Pancreas (tissue), 10 donors: ENCODE measurements around the gene COL5A1. TPM values are rescaled to one million over a fixed set of nuclear protein-coding genes. Genes with fewer than 3 reads are reported as not detected.

Source experiments
- ATAC-seq, 4 donors: fragments of 200-7000 bp; cut with Tn5 transposase; one replicate each; pipeline versions ENCODE4 v1.8.0 to v1.9.1; 2020; ENCODE audit warnings: mild to moderate bottlenecking in 4 of 4, moderate library complexity in 4 of 4
- DNase-seq, 6 donors: peaks; one replicate each; pipeline ENCODE4 v3.0.0-alpha.2; 2020
- FAIRE-seq: peaks from 2 replicates; lab custom pipeline; 2012; peaks lifted over from hg19 to GRCh38; lab: Jason Lieb, UNC
- H3K27ac ChIP-seq, 4 donors: fragments of 200-600 bp; sonication (generic); 1 replicate in 3 of 4; 2 replicates in 1 of 4; pipeline versions ENCODE4 v1.5.0 to v1.8.0; 2020
- H3K27me3 ChIP-seq, 4 donors: fragments of 200-600 bp; one replicate each; pipeline ENCODE4 v1.8.0; 2021
- H3K36me3 ChIP-seq, 3 donors: fragments of 200-600 bp; sonication (generic) in 1 of 3; one replicate each; pipeline versions ENCODE4 v1.5.0 to v1.8.0; 2020 to 2021
- H3K4me1 ChIP-seq, 3 donors: fragments of 200-600 bp; one replicate each; pipeline ENCODE4 v1.8.0; 2021
- H3K4me3 ChIP-seq, 4 donors: fragments of 200-600 bp; sonication (generic) in 2 of 4; one replicate each; pipeline versions ENCODE4 v1.5.0 to v1.8.0; 2020 to 2021
- H3K9me3 ChIP-seq, 4 donors: fragments of 200-600 bp; one replicate each; pipeline ENCODE4 v1.8.0; 2021
- WGBS, 2 donors: extraction: QIAGEN DNeasy Blood & Tissue Kit; methylation state at CpG; one replicate each; pipeline ENCODE4 v1.1.7; 2013; 5-methylcytosine and 5-hydroxymethylcytosine counted together
- intact Hi-C, 3 donors: fragments of 100-400 bp; cut with DNase I; formaldehyde crosslinking; loops; one replicate each; pipeline versions ENCODE4 v1.11.1 to v1.14.2; 2022
- polyA plus RNA-seq, 2 donors: library from polyadenylated mRNA; stranded (reverse); fragments of 200-250 nt; gene quantifications; one replicate each; pipeline ENCODE4 v1.2.3, GENCODE V29; 2013
- total RNA-seq, 6 donors: library from RNA; stranded (reverse); fragmentation: NEBNext Ultra II Directional in 4 of 6; extraction: Animal tissue kit (Norgen Biotek cat#: 25700) in 4 of 6; gene quantifications; one replicate each; pipeline versions ENCODE4 v1.2.1 to v1.2.4, GENCODE V29; 2021 to 2023
- TF ChIP-seq, protein P1 (sequence below), 4 donors: fragments of 200-600 bp; sonication (generic) in 3 of 4; IDR thresholded peaks; one replicate each; pipeline versions ENCODE4 v1.5.0 to v1.8.0; 2021; ENCODE audit warnings: antibody characterized with exemption in 4 of 4
- donor health status: healthy with polysubstance abuse.
- donor health status: DM: no; HTN: no; CAD: no; lungs with moderate emphysema.
- donor health status: DM: no; HTN: no; CAD: no.
- donor health status: control.
- donor health status: control.
- donor health status: Bipolar disorder and iron deficiency.
- donor health status: DM: yes; HTN: yes; CAD: no.
- donor health status: DM: no; HTN: no; CAD: no.
- donor health status: DM: no; HTN: no; CAD: no.
- donor health status: DM: yes; HTN: yes; CAD: no.

The COL5A1 gene
- total and polyA plus RNA-seq, 8 donors = 1.2 to 62.8 (median 3.5) TPM

DNA sequence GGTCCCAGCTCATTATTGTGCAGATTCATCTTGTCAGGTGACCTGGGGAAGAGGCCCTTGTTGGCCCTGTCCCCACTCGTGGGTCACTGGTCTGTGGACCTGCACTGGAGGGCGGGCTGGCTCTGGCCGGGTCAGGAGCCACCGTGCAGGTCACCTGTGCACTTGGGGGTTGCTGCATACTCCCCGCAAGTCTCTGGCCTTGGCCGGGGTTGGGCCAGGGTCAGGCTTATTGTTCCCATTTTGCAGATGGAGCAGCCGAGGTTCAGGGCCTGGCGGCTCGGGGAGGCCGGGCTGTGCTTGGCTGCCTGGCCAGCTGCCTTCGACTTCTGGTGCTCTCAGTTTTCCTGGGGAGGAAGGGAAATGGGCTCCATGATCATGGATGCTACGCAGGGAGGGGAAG is 130.7 kb downstream of the COL5A1 start:
- intact Hi-C loops = no loop called here
- no peak overlapping the region for H3K4me3 ChIP-seq

GRCh38 chr9:134773842-134774241 is 132.2 kb downstream of the COL5A1 start:
- Histone ChIP-seq H3K9me3 (no peaks in the 10 kb centered on the region), H3K27ac (no peak overlapping the region), H3K4me3 (no peak overlapping the region), H3K4me1 (no peaks in the 10 kb centered on the region), H3K27me3 (peaks cover 0 to 2% (median 0%) of the 10 kb centered on the region in 4 donors), H3K36me3 (no peaks in the 10 kb centered on the region)
- FAIRE-seq (no peak), ATAC-seq (no peak), DNase-seq (no peak)
- WGBS, 2 donors = 77 to 83% methylated on average over 11 of the region's 11 CpGs
- TF ChIP-seq, protein P1, sequence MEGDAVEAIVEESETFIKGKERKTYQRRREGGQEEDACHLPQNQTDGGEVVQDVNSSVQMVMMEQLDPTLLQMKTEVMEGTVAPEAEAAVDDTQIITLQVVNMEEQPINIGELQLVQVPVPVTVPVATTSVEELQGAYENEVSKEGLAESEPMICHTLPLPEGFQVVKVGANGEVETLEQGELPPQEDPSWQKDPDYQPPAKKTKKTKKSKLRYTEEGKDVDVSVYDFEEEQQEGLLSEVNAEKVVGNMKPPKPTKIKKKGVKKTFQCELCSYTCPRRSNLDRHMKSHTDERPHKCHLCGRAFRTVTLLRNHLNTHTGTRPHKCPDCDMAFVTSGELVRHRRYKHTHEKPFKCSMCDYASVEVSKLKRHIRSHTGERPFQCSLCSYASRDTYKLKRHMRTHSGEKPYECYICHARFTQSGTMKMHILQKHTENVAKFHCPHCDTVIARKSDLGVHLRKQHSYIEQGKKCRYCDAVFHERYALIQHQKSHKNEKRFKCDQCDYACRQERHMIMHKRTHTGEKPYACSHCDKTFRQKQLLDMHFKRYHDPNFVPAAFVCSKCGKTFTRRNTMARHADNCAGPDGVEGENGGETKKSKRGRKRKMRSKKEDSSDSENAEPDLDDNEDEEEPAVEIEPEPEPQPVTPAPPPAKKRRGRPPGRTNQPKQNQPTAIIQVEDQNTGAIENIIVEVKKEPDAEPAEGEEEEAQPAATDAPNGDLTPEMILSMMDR (IDR thresholded peaks at IDR 0.05) = no peak
- intact Hi-C loops = no loop called here

More for the DNA sequence above, 130.7 kb downstream of the COL5A1 start:
- TF ChIP-seq, protein P1 (IDR thresholded peaks at IDR 0.05) = no peak
- H3K27me3 ChIP-seq = peaks cover 0 to 2% (median 0%) of the 10 kb centered on the region in 4 donors
- DNase-seq (peak in 1 of 6 donors; percentile 44), FAIRE-seq (no peak), ATAC-seq (no peak)
- H3K4me1 ChIP-seq = no peaks in the 10 kb centered on the region
- WGBS, 2 donors = 68 to 80% methylated on average over 12 of the region's 12 CpGs
- H3K27ac ChIP-seq = no peak overlapping the region
- H3K36me3 ChIP-seq = no peaks in the 10 kb centered on the region
- H3K9me3 ChIP-seq = no peaks in the 10 kb centered on the region

DNA sequence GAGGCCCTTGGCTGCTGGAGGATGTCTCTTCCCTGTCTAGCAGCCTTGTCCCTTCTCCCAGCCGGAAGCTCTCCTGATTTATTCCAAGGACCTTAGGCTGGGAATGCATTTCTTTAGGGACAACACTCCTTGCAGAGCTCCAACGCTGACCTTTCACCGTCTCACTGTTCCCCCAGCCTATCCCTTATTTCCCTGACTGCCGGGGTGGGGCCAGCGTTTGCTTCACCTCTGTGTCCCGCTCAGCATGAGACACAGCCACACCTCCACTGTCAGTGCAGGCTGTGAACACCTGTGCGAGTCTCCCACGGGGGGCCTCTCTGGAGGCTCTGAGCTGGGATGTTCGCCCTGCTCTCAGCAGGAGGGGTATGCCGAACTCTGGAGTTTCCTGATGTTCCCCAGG is 132.8 kb downstream of the COL5A1 start:
- Histone ChIP-seq H3K4me1 (no peaks in the 10 kb centered on the region), H3K4me3 (no peak overlapping the region), H3K9me3 (no peaks in the 10 kb centered on the region), H3K27ac (no peak overlapping the region), H3K27me3 (peaks cover 0 to 2% (median 0%) of the 10 kb centered on the region in 4 donors), H3K36me3 (no peaks in the 10 kb centered on the region)
- intact Hi-C loops = no loop called here
- ATAC-seq (no peak), DNase-seq (no peak), FAIRE-seq (no peak)
- TF ChIP-seq, protein P1 (IDR thresholded peaks at IDR 0.05) = no peak
- WGBS, 2 donors = 29 to 34% methylated on average over 9 to 10 of the region's 10 CpGs

DNA sequence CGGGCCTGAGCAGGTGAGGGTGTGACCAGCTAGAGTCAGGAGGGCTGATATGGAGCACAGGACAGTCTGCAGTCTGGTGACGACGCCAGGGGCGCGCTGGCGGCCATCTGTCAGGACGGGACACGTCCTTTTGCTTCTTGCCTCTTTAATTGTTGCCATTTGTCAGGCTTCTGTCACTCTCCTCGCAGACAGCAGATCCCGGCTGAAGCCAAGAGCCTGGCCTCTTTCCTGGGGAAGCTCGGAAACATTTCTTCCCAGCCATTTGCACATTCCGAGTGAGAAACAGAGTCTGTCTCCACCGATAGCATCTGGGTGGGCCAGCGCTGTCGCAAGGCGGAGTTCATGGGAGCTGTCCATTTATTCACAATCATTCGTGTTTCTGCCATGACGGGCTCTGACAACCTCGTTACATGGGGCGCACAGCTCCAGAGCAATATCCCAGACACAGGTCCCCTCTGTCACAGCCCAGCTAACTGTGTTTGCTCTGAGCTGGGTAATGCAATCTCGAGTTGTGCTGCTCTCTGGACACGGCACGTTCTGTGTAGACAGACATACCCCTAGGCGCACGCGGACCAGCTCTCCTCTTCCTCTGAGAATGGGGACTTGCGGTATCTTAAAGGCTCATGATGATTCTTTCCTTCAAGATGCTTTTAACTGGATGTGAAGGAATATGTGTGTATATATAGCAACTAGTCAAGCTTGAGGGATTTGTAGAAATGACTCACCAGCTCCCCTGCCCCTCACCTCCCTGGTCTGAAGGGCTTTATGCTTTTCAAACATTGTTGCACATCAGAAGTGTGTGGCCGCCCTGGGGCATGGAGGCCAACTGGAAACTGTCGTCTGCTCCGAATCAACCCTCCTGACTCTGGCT is 133.7 kb downstream of the COL5A1 start:
- H3K4me3 ChIP-seq = no peak overlapping the region
- H3K27me3 ChIP-seq = peaks cover 0 to 2% (median 0%) of the 10 kb centered on the region in 4 donors
- H3K4me1 ChIP-seq = no peaks in the 10 kb centered on the region
- 62 to 75% methylated on average over 30 of the region's 30 CpGs for WGBS, 2 donors
- intact Hi-C loops = loop anchor here in 1 of 3 donors (5.0 kb wide), 1 partner anchor 637 kb away; no protein-coding TSS in a partner anchor
- no peak for FAIRE-seq
- no peak overlapping the region for H3K27ac ChIP-seq
- H3K36me3 ChIP-seq = no peaks in the 10 kb centered on the region
- DNase-seq = no peak
- no peaks in the 10 kb centered on the region for H3K9me3 ChIP-seq
- no peak for ATAC-seq
- TF ChIP-seq, protein P1 (IDR thresholded peaks at IDR 0.05) = no peak
